GM18511 (cell line): ENCODE data around the gene JAKMIP3.
"Not testable (repeated sequence)": the region's sequence is repeated elsewhere in the genome, so short reads cannot be mapped to it uniquely, and the experiment has no call there.

Experiments used
- ATAC-seq: cut with Tn5 transposase; IDR thresholded peaks from one replicate; pipeline ENCODE4 v1.9.1; 2021; ENCODE audit warnings: mild to moderate bottlenecking, moderate library complexity; ENCODE audit not compliant: unreplicated experiment

Gene JAKMIP3

GRCh38 chr10:132064082-132064755, 1.5 kb upstream of the JAKMIP3 start:
- no peak for ATAC-seq

GRCh38 chr10:132064771-132065437, 842 bp upstream of the JAKMIP3 start:
- no peak for ATAC-seq

GRCh38 chr10:132066186-132066585, 440 bp downstream of the JAKMIP3 start:
- ATAC-seq = no peak

GRCh38 chr10:132066812-132067211, 1.1 kb downstream of the JAKMIP3 start:
- no peak for ATAC-seq

GRCh38 chr10:132068431-132069121, 2.8 kb downstream of the JAKMIP3 start:
- ATAC-seq = no peak

GRCh38 chr10:132069122-132069848, 3.5 kb downstream of the JAKMIP3 start:
- ATAC-seq = no peak

GRCh38 chr10:132069849-132070182, 4.1 kb downstream of the JAKMIP3 start:
- no peak for ATAC-seq

GRCh38 chr10:132070724-132071123, 5.0 kb downstream of the JAKMIP3 start:
- ATAC-seq = no peak

- no peak for ATAC-seq
Observed at GRCh38 chr10:132071667-132072066, 5.9 kb downstream of the JAKMIP3 start.

- no peak for ATAC-seq
Observed at GRCh38 chr10:132075909-132076577, 10.3 kb downstream of the JAKMIP3 start.

- no peak for ATAC-seq
Observed at GRCh38 chr10:132076578-132077081, 10.9 kb downstream of the JAKMIP3 start.

GRCh38 chr10:132077091-132077490, 11.3 kb downstream of the JAKMIP3 start:
- ATAC-seq = no peak

GRCh38 chr10:132078746-132079345, 13.1 kb downstream of the JAKMIP3 start:
- ATAC-seq = no peak

- not testable (repeated sequence) for ATAC-seq
Observed at GRCh38 chr10:132084384-132084783, 18.6 kb downstream of the JAKMIP3 start.

GRCh38 chr10:132093236-132093635, 27.5 kb downstream of the JAKMIP3 start:
- ATAC-seq = not testable (repeated sequence)

GRCh38 chr10:132094581-132095234, 29.0 kb downstream of the JAKMIP3 start:
- no peak for ATAC-seq

- ATAC-seq = no peak
Observed at GRCh38 chr10:132095403-132096113, 29.8 kb downstream of the JAKMIP3 start.

GRCh38 chr10:132096223-132096622, 30.5 kb downstream of the JAKMIP3 start:
- no peak for ATAC-seq

GRCh38 chr10:132096863-132097478, 31.2 kb downstream of the JAKMIP3 start:
- ATAC-seq = no peak
